Liver (tissue), 9 donors: ENCODE data around the gene RAD51B. TPM values are rescaled to one million over a fixed set of nuclear protein-coding genes. Genes with fewer than 3 reads are reported as not detected.

Experiments used
- DNase-seq: peaks from one replicate; pipeline ENCODE4 v3.0.0-alpha.2; 2017; ENCODE audit warnings: low spot score
- H3K27ac ChIP-seq, 2 donors: one replicate each; pipeline ENCODE4 v1.7.0; 2013; ENCODE audit warnings: inconsistent platforms in 2 of 2, low read length in 2 of 2, control low read depth in 1 of 2, low read depth in 1 of 2, mild to moderate bottlenecking in 1 of 2
- H3K27me3 ChIP-seq, 4 donors: one replicate each; pipeline versions ENCODE4 v1.6.1 to v1.7.0; 2013; ENCODE audit warnings: low read length in 3 of 4, inconsistent platforms in 1 of 4, mild to moderate bottlenecking in 1 of 4, moderate library complexity in 1 of 4; ENCODE audit not compliant: control insufficient read depth in 4 of 4, insufficient read depth in 4 of 4
- H3K36me3 ChIP-seq, 4 donors: one replicate each; pipeline versions ENCODE4 v1.6.1 to v1.7.0; 2013; ENCODE audit warnings: low read length in 3 of 4, mild to moderate bottlenecking in 3 of 4, low read depth in 1 of 4, moderate library complexity in 1 of 4; ENCODE audit not compliant: control insufficient read depth in 4 of 4, insufficient read depth in 3 of 4
- H3K4me1 ChIP-seq, 4 donors: one replicate each; pipeline versions ENCODE4 v1.6.1 to v1.7.0; 2013; ENCODE audit warnings: low read length in 3 of 4, mild to moderate bottlenecking in 3 of 4, moderate library complexity in 1 of 4; ENCODE audit not compliant: control insufficient read depth in 4 of 4, insufficient read depth in 4 of 4
- H3K4me3 ChIP-seq, 3 donors: one replicate each; pipeline versions ENCODE4 v1.6.1 to v1.7.0; 2013; ENCODE audit warnings: low read length in 3 of 3, control low read depth in 1 of 3, low read depth in 1 of 3, mild to moderate bottlenecking in 1 of 3
- H3K9ac ChIP-seq, 2 donors: one replicate each; pipeline ENCODE4 v1.7.0; 2013; ENCODE audit warnings: low read length in 2 of 2, mild to moderate bottlenecking in 2 of 2, moderate library complexity in 2 of 2, control low read depth in 1 of 2, low read depth in 1 of 2
- H3K9me3 ChIP-seq, 4 donors: one replicate each; pipeline versions ENCODE4 v1.6.1 to v1.7.0; 2013; ENCODE audit warnings: low read length in 3 of 4; ENCODE audit not compliant: control insufficient read depth in 4 of 4
- EGR1 ChIP-seq, 2 donors: IDR thresholded peaks; 2 replicates each; pipeline ENCODE4 v1.6.1; 2016 to 2018; ENCODE audit warnings: antibody characterized with exemption in 2 of 2, low read depth in 2 of 2
- FOXA1 ChIP-seq: IDR thresholded peaks from 2 replicates; pipeline ENCODE4 v1.6.1; 2016; ENCODE audit warnings: antibody characterized with exemption
- GABPA ChIP-seq, 2 donors: IDR thresholded peaks in 1 of 2; conservative IDR thresholded peaks in 1 of 2; 2 replicates each; pipeline ENCODE4 v1.6.1; 2016; ENCODE audit warnings: antibody characterized with exemption in 2 of 2, mild to moderate bottlenecking in 1 of 2, moderate library complexity in 1 of 2
- HNF4A ChIP-seq, 2 donors: conservative IDR thresholded peaks; 2 replicates each; pipeline ENCODE4 v1.6.1; 2016; ENCODE audit warnings: antibody characterized with exemption in 2 of 2, mild to moderate bottlenecking in 2 of 2
- HNF4G ChIP-seq: IDR thresholded peaks from 2 replicates; pipeline ENCODE4 v1.6.1; 2016; ENCODE audit warnings: antibody characterized with exemption
- JUND ChIP-seq, 2 donors: IDR thresholded peaks; 2 replicates each; pipeline ENCODE4 v1.6.1; 2016; ENCODE audit warnings: antibody characterized with exemption in 2 of 2
- NR2F2 ChIP-seq: IDR thresholded peaks from 2 replicates; pipeline ENCODE4 v1.6.1; 2016; ENCODE audit warnings: antibody characterized with exemption
- RAD21 ChIP-seq, 2 donors: IDR thresholded peaks; 2 replicates each; pipeline ENCODE4 v1.6.1; 2016; ENCODE audit warnings: antibody characterized with exemption in 2 of 2, mild to moderate bottlenecking in 2 of 2
- RXRA ChIP-seq, 2 donors: IDR thresholded peaks; 2 replicates each; pipeline ENCODE4 v1.6.1; 2017 to 2018; ENCODE audit warnings: antibody characterized with exemption in 2 of 2, mild to moderate bottlenecking in 1 of 2
- SP1 ChIP-seq: IDR thresholded peaks from 2 replicates; pipeline ENCODE4 v1.6.1; 2018; ENCODE audit warnings: antibody characterized with exemption, mild to moderate bottlenecking
- TAF1 ChIP-seq: conservative IDR thresholded peaks from 2 replicates; pipeline ENCODE4 v1.6.1; 2016; ENCODE audit warnings: antibody characterized with exemption, mild to moderate bottlenecking
- YY1 ChIP-seq: IDR thresholded peaks from 2 replicates; pipeline ENCODE4 v1.6.1; 2016; ENCODE audit warnings: antibody characterized with exemption, mild to moderate bottlenecking
- WGBS: extraction: QIAGEN DNeasy Blood & Tissue Kit; methylation state at CpG from one replicate; pipeline ENCODE4 v1.1.7; 2013; 5-methylcytosine and 5-hydroxymethylcytosine counted together
- polyA plus RNA-seq, 2 donors: library from polyadenylated mRNA; stranded (reverse) in 1 of 2; unstranded in 1 of 2; fragments of 200-250 nt in 1 of 2; fragments of >200 nt in 1 of 2; fragmentation: Nextera tagmentation in 1 of 2; extraction: Ambion mirVana in 1 of 2; gene quantifications; one replicate each; pipeline versions ENCODE4 v1.2.1 to v1.2.3, GENCODE V29; 2013 to 2015
- total RNA-seq, 2 donors: library from RNA; depleted of rRNA; stranded (reverse); fragments of >200 nt; gene quantifications; one replicate each; pipeline ENCODE4 v1.2.3, GENCODE V29; 2014
- TF ChIP-seq, protein P1 (sequence below): IDR thresholded peaks from 2 replicates; pipeline ENCODE4 v1.6.1; 2016; ENCODE audit warnings: antibody characterized with exemption, mild to moderate bottlenecking
- TF ChIP-seq, protein P2 (sequence below): IDR thresholded peaks from 2 replicates; pipeline ENCODE4 v1.6.1; 2016; ENCODE audit warnings: antibody characterized with exemption
- TF ChIP-seq, protein P3 (sequence below): fragments of 150-350 bp; IDR thresholded peaks from 2 replicates; pipeline ENCODE4 v1.5.1; 2017; ENCODE audit warnings: improper control_type of control experiment, low read depth, low read length; ENCODE audit not compliant: missing input control
- TF ChIP-seq, protein P4 (sequence below): IDR thresholded peaks from 2 replicates; pipeline ENCODE4 v1.6.1; 2016; ENCODE audit warnings: antibody characterized with exemption
- donor health status: healthy.
- donor health status: healthy.
- donor health status: healthy.
- donor health status: healthy.
- donor health status: healthy.

Gene RAD51B
- total and polyA plus RNA-seq, 4 donors = 0.81 to 12.9 (median 2.4) TPM

DNA sequence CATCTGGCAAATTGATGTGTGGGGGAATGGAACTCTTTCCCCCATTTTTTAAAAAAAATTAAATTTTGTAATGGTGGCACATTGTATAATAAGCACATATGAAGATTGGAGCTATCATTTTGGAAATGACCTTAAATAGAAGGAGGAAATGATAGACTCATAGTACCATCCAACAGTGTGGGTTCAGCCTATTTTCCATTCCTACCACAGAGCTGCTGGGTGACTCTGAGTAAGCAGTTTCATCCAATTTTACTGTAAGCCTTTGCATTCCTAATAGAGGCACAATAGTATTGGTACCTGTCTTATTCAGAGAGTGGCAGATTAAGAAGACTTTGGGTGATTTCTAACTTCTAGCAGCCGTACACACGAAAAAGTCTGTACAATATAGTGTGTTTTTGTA is 304.5 kb downstream of the RAD51B start:
- Histone ChIP-seq H3K9ac (no peak overlapping the region), H3K27me3 (no peaks in the 10 kb centered on the region), H3K4me1 (peaks cover 0 to 7% (median 3%) of the 10 kb centered on the region in 4 donors), H3K4me3 (no peak overlapping the region), H3K36me3 (no peaks in the 10 kb centered on the region), H3K9me3 (peaks cover 0 to 3% (median under 1%) of the 10 kb centered on the region in 4 donors), H3K27ac (no peak overlapping the region)
- over 99% methylated on average over 2 of the region's 2 CpGs for WGBS
- TF ChIP-seq, protein P1, sequence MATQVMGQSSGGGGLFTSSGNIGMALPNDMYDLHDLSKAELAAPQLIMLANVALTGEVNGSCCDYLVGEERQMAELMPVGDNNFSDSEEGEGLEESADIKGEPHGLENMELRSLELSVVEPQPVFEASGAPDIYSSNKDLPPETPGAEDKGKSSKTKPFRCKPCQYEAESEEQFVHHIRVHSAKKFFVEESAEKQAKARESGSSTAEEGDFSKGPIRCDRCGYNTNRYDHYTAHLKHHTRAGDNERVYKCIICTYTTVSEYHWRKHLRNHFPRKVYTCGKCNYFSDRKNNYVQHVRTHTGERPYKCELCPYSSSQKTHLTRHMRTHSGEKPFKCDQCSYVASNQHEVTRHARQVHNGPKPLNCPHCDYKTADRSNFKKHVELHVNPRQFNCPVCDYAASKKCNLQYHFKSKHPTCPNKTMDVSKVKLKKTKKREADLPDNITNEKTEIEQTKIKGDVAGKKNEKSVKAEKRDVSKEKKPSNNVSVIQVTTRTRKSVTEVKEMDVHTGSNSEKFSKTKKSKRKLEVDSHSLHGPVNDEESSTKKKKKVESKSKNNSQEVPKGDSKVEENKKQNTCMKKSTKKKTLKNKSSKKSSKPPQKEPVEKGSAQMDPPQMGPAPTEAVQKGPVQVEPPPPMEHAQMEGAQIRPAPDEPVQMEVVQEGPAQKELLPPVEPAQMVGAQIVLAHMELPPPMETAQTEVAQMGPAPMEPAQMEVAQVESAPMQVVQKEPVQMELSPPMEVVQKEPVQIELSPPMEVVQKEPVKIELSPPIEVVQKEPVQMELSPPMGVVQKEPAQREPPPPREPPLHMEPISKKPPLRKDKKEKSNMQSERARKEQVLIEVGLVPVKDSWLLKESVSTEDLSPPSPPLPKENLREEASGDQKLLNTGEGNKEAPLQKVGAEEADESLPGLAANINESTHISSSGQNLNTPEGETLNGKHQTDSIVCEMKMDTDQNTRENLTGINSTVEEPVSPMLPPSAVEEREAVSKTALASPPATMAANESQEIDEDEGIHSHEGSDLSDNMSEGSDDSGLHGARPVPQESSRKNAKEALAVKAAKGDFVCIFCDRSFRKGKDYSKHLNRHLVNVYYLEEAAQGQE = no peak
- TF ChIP-seq EGR1 (IDR thresholded peaks at IDR 0.05; ENCODE audit: low read depth in 2 of 2) = no peak
- TF ChIP-seq, protein P2, sequence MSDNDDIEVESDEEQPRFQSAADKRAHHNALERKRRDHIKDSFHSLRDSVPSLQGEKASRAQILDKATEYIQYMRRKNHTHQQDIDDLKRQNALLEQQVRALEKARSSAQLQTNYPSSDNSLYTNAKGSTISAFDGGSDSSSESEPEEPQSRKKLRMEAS = no peak
- no peak for TF ChIP-seq RXRA (IDR thresholded peaks at IDR 0.05)
- TF ChIP-seq, protein P3, sequence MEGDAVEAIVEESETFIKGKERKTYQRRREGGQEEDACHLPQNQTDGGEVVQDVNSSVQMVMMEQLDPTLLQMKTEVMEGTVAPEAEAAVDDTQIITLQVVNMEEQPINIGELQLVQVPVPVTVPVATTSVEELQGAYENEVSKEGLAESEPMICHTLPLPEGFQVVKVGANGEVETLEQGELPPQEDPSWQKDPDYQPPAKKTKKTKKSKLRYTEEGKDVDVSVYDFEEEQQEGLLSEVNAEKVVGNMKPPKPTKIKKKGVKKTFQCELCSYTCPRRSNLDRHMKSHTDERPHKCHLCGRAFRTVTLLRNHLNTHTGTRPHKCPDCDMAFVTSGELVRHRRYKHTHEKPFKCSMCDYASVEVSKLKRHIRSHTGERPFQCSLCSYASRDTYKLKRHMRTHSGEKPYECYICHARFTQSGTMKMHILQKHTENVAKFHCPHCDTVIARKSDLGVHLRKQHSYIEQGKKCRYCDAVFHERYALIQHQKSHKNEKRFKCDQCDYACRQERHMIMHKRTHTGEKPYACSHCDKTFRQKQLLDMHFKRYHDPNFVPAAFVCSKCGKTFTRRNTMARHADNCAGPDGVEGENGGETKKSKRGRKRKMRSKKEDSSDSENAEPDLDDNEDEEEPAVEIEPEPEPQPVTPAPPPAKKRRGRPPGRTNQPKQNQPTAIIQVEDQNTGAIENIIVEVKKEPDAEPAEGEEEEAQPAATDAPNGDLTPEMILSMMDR = no peak
- TF ChIP-seq TAF1 = no peak
- TF ChIP-seq, protein P4, sequence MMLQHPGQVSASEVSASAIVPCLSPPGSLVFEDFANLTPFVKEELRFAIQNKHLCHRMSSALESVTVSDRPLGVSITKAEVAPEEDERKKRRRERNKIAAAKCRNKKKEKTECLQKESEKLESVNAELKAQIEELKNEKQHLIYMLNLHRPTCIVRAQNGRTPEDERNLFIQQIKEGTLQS = no peak
- TF ChIP-seq HNF4G = no peak
- no peak for TF ChIP-seq SP1
- no peak for TF ChIP-seq NR2F2
- TF ChIP-seq JUND (IDR thresholded peaks at IDR 0.05) = no peak
- no peak for TF ChIP-seq RAD21 (IDR thresholded peaks at IDR 0.05)
- TF ChIP-seq FOXA1 = no peak
- TF ChIP-seq GABPA (IDR thresholded peaks at IDR 0.05 in 1 of 2, conservative IDR thresholded peaks at IDR 0.05 in 1 of 2) = no peak
- no peak for TF ChIP-seq HNF4A (conservative IDR thresholded peaks at IDR 0.05)
- TF ChIP-seq YY1 = no peak
- no peak for DNase-seq

DNA sequence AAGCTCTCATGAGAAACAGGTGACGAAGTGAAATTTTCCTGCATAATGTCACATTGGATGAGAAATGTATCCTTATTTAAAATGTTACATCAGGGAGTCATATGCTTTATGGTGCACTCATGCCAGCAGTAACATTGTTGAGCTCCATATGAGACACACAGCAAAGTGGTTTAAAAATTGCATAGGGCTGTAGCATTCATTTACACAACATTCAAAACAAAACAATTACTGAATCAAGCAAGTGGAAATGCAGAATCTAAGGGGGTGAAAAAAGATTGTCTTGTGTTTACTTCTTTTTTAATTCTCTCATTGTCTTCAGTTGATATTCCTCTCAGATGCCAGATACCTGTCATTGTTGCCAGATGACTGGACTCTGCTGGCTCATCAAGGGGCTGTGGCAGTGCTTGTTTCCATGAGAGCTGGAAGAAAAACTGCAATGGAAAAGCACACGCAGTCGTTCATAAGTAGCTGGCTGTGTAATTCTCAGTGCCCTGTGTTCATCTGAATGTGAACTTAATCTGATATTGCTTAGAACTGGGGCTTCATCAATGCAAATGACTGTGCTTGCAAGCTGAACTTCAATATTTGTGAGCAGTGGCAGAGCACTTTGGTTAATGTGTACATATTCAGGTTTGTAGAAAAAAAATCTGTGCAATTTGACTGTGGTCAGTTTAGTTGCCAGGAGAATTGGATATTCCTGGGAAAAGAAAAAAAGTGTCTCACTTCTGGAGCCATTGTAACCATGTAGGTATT is 305.6 kb downstream of the RAD51B start:
- no peaks in the 10 kb centered on the region for H3K27me3 ChIP-seq
- 54% methylated on average over 3 of the region's 3 CpGs for WGBS
- TF ChIP-seq, protein P2 = no peak
- TF ChIP-seq SP1 (peak; percentile 9), JUND (IDR thresholded peaks at IDR 0.05) (no peak), HNF4A (conservative IDR thresholded peaks at IDR 0.05) (peak; percentile 17 to 22), RAD21 (IDR thresholded peaks at IDR 0.05) (peak in 1 of 2 donors; percentile 9), RXRA (IDR thresholded peaks at IDR 0.05) (peak in 1 of 2 donors; percentile 8)
- H3K4me3 ChIP-seq = no peak overlapping the region
- DNase-seq = no peak
- H3K27ac ChIP-seq = no peak overlapping the region
- H3K9me3 ChIP-seq = peaks cover 0 to 3% (median under 1%) of the 10 kb centered on the region in 4 donors
- no peak overlapping the region for H3K9ac ChIP-seq
- no peaks in the 10 kb centered on the region for H3K36me3 ChIP-seq
- H3K4me1 ChIP-seq = peaks cover 0 to 7% (median 3%) of the 10 kb centered on the region in 4 donors
